ENCODE results near the gene S100A7A.

Gene S100A7A

DNA sequence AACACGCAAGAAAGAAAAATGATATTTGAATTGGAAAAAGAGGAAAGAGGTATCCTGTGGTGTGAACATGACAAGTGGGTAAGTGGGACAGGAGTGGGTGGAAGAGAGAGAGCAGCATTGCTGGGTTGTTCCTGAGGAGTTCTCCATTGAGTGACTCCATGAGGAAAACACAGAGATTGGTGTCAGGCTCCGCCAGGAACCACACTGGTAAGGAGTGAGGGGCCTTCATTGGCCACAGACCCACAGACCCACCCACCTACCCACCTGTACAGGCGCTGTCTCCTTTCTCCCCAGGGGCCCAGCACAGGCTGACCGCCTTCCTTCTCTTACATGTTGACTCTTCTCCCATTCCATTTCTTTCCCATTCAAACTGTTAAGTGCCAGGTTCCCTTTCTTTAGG, 20.9 kb downstream of the S100A7A start:
- no peaks in the 10 kb centered on the region for H3F3A ChIP-seq (ENCODE audit: insufficient read depth, low read length)
- no peaks in the 10 kb centered on the region for H3K36me3 ChIP-seq (ENCODE audit: insufficient read depth, low read length)
- no peaks in the 10 kb centered on the region for H3K4me1 ChIP-seq (ENCODE audit: insufficient read depth, low read length, severe bottlenecking)
- H3K4me2 ChIP-seq (ENCODE audit: low read length), result no peak overlapping the region
- H3K27me3 ChIP-seq (ENCODE audit: insufficient read depth, low read length), result 0 out of 2 replicates have a peak, but pooled peaks cover 4% of the 10 kb centered on the region
- H3K9me2 ChIP-seq (ENCODE audit: low read depth, low read length), result no peaks in the 10 kb centered on the region
- no peak overlapping the region for H3K9ac ChIP-seq (ENCODE audit: low read length)
- H3K27ac ChIP-seq (ENCODE audit: low read depth, low read length, poor library complexity, severe bottlenecking), result no peak overlapping the region
- H4K20me1 ChIP-seq (ENCODE audit: insufficient read depth, low read length), result no peaks in the 10 kb centered on the region
- no peak for TF ChIP-seq CTCF (IDR thresholded peaks at IDR 0.05; ENCODE audit: low read length)
- no peaks in the 10 kb centered on the region for H3K79me2 ChIP-seq (ENCODE audit: insufficient read depth, low read length)
- no peak overlapping the region for H2AFZ ChIP-seq (ENCODE audit: low read length)
- no peaks in the 10 kb centered on the region for H3K9me3 ChIP-seq (ENCODE audit: low read length)
- H3K4me3 ChIP-seq (ENCODE audit: low read depth, low read length, poor library complexity, severe bottlenecking), result no peak overlapping the region

- Histone ChIP-seq H3K9ac (ENCODE audit: low read length) (no peak overlapping the region), H3K4me3 (ENCODE audit: low read depth, low read length, poor library complexity, severe bottlenecking) (no peak overlapping the region), H3K36me3 (ENCODE audit: insufficient read depth, low read length) (no peaks in the 10 kb centered on the region), H3K79me2 (ENCODE audit: insufficient read depth, low read length) (no peaks in the 10 kb centered on the region), H3K27ac (ENCODE audit: low read depth, low read length, poor library complexity, severe bottlenecking) (no peak overlapping the region), H3K27me3 (ENCODE audit: insufficient read depth, low read length) (0 out of 2 replicates have a peak, but pooled peaks cover 4% of the 10 kb centered on the region), H2AFZ (ENCODE audit: low read length) (no peak overlapping the region), H3F3A (ENCODE audit: insufficient read depth, low read length) (no peaks in the 10 kb centered on the region), H3K4me1 (ENCODE audit: insufficient read depth, low read length, severe bottlenecking) (no peaks in the 10 kb centered on the region), H3K4me2 (ENCODE audit: low read length) (no peak overlapping the region), H3K9me2 (ENCODE audit: low read depth, low read length) (no peaks in the 10 kb centered on the region), H4K20me1 (ENCODE audit: insufficient read depth, low read length) (no peaks in the 10 kb centered on the region), H3K9me3 (ENCODE audit: low read length) (no peaks in the 10 kb centered on the region)
- no peak for TF ChIP-seq CTCF (IDR thresholded peaks at IDR 0.05; ENCODE audit: low read length)
- TF ChIP-seq EZH2 (IDR thresholded peaks at IDR 0.05; ENCODE audit: borderline replicate concordance, low read length), result no peak
These were observed 22.3 kb downstream of the S100A7A start for GRCh38 chr1:153438599-153438998.

GRCh38 chr1:153439273-153439672, 23.0 kb downstream of the S100A7A start:
- Histone ChIP-seq H3K9me3 (ENCODE audit: low read length) (no peaks in the 10 kb centered on the region), H3K79me2 (ENCODE audit: insufficient read depth, low read length) (no peaks in the 10 kb centered on the region), H3K27ac (ENCODE audit: low read depth, low read length, poor library complexity, severe bottlenecking) (no peak overlapping the region), H3K9me2 (ENCODE audit: low read depth, low read length) (no peaks in the 10 kb centered on the region), H3K36me3 (ENCODE audit: insufficient read depth, low read length) (no peaks in the 10 kb centered on the region), H3K4me1 (ENCODE audit: insufficient read depth, low read length, severe bottlenecking) (no peaks in the 10 kb centered on the region), H3K4me2 (ENCODE audit: low read length) (no peak overlapping the region), H3F3A (ENCODE audit: insufficient read depth, low read length) (no peaks in the 10 kb centered on the region), H4K20me1 (ENCODE audit: insufficient read depth, low read length) (no peaks in the 10 kb centered on the region), H2AFZ (ENCODE audit: low read length) (no peak overlapping the region), H3K27me3 (ENCODE audit: insufficient read depth, low read length) (0 out of 2 replicates have a peak, but pooled peaks cover 4% of the 10 kb centered on the region), H3K9ac (ENCODE audit: low read length) (no peak overlapping the region), H3K4me3 (ENCODE audit: low read depth, low read length, poor library complexity, severe bottlenecking) (no peak overlapping the region)
- TF ChIP-seq CTCF (IDR thresholded peaks at IDR 0.05; ENCODE audit: low read length) (no peak), EZH2 (IDR thresholded peaks at IDR 0.05; ENCODE audit: borderline replicate concordance, low read length) (no peak)
